MM.1S (cell line): ENCODE results near the gene LRRC26.

Experiments
- DNase-seq: peaks from one replicate; pipeline ENCODE4 v3.0.0-alpha.2; 2015
- H2AFZ ChIP-seq: fragments of 300-600 bp; sonication (generic); 2 replicates; pipeline ENCODE4 v1.6.0; 2016; ENCODE audit warnings: antibody characterized with exemption, low read length
- H3F3A ChIP-seq: fragments of 300-600 bp; sonication (generic); 2 replicates; pipeline ENCODE4 v1.6.1; 2016; ENCODE audit warnings: mild to moderate bottlenecking, antibody characterized with exemption, low read length, moderate library complexity, mixed read lengths; ENCODE audit not compliant: insufficient read depth
- H3K27ac ChIP-seq: fragments of 300-600 bp; sonication (generic); 2 replicates; pipeline ENCODE4 v1.5.1; 2016; ENCODE audit warnings: mild to moderate bottlenecking, low read length
- H3K27me3 ChIP-seq: fragments of 300-600 bp; sonication (generic); replicated peaks from 2 replicates; pipeline ENCODE4 v1.6.0; 2016; ENCODE audit warnings: low read length; ENCODE audit not compliant: insufficient read depth
- H3K36me3 ChIP-seq: fragments of 300-600 bp; sonication (generic); replicated peaks from 2 replicates; pipeline ENCODE4 v1.6.1; 2016; ENCODE audit warnings: mild to moderate bottlenecking, low read length, mixed read lengths; ENCODE audit not compliant: insufficient read depth
- H3K4me1 ChIP-seq: fragments of 300-600 bp; sonication (generic); 2 replicates; pipeline ENCODE4 v1.6.1; 2016; ENCODE audit warnings: low read length, mixed read lengths
- H3K4me2 ChIP-seq: fragments of 300-600 bp; sonication (generic); 2 replicates; pipeline ENCODE4 v1.6.0; 2016; ENCODE audit warnings: low read depth, low read length
- H3K4me3 ChIP-seq: fragments of 300-600 bp; sonication (generic); 2 replicates; pipeline ENCODE4 v1.5.1; 2016; ENCODE audit warnings: low read length, mixed read lengths
- H3K79me2 ChIP-seq: fragments of 300-600 bp; sonication (generic); 2 replicates; pipeline ENCODE4 v1.6.1; 2016; ENCODE audit warnings: mixed run types, low read length, mixed read lengths
- H3K9ac ChIP-seq: fragments of 300-600 bp; sonication (generic); 2 replicates; pipeline ENCODE4 v1.6.1; 2016; ENCODE audit warnings: low read length, mixed read lengths
- H3K9me2 ChIP-seq: fragments of 300-600 bp; sonication (generic); replicated peaks from 2 replicates; pipeline ENCODE4 v1.6.1; 2016; ENCODE audit warnings: mild to moderate bottlenecking, low read length, mixed read lengths; ENCODE audit not compliant: insufficient read depth
- H3K9me3 ChIP-seq: fragments of 300-600 bp; sonication (generic); replicated peaks from 2 replicates; pipeline ENCODE4 v1.6.1; 2016; ENCODE audit warnings: mild to moderate bottlenecking, low read length, mixed read lengths; ENCODE audit not compliant: insufficient read depth
- H4K20me1 ChIP-seq: fragments of 300-600 bp; sonication (generic); 2 replicates; pipeline ENCODE4 v1.6.1; 2016; ENCODE audit warnings: mild to moderate bottlenecking, low read length, moderate library complexity, mixed read lengths; ENCODE audit not compliant: insufficient read depth
- CTCF ChIP-seq: fragments of 300-600 bp; sonication (generic); IDR thresholded peaks from 2 replicates; pipeline ENCODE4 v1.5.1; 2016; ENCODE audit warnings: antibody characterized with exemption, low read length, mixed read lengths
- EZH2 ChIP-seq: fragments of 300-600 bp; sonication (generic); optimal IDR thresholded peaks from 2 replicates; pipeline ENCODE3; 2017; ENCODE audit warnings: low read depth, mild to moderate bottlenecking, antibody characterized with exemption, low read length, mixed read lengths
- EZH2phosphoT487 ChIP-seq: fragments of 300-600 bp; sonication (generic); IDR thresholded peaks from 2 replicates; pipeline ENCODE4 v1.6.1; 2018; ENCODE audit warnings: antibody characterized with exemption, low read length

The LRRC26 gene

GRCh38 chr9:137188086-137188489 lies 18.2 kb upstream of the LRRC26 start:
- Histone ChIP-seq H3F3A (peaks cover 19% of the 10 kb centered on the region), H3K79me2 (peaks cover 59% of the 10 kb centered on the region), H3K27me3 (no peaks in the 10 kb centered on the region), H3K27ac (peak overlapping the region; percentile 94; the same call in 1 of the 2 replicates), H3K4me2 (peak overlapping the region; percentile 91), H2AFZ (peak overlapping the region; percentile 93), H3K4me3 (peak overlapping the region; percentile 98), H4K20me1 (no peaks in the 10 kb centered on the region), H3K9me2 (no peaks in the 10 kb centered on the region), H3K4me1 (peaks cover 17% of the 10 kb centered on the region), H3K9me3 (no peaks in the 10 kb centered on the region), H3K9ac (peak overlapping the region; percentile 93), H3K36me3 (no peaks in the 10 kb centered on the region)
- TF ChIP-seq EZH2: no peak
- no peak for TF ChIP-seq CTCF
- DNase-seq: no peak

- H3K27ac ChIP-seq: no peak overlapping the region
- no peak for DNase-seq
Observed at GRCh38 chr9:137187386-137187785, 17.5 kb upstream of the LRRC26 start.

GRCh38 chr9:137186385-137186784 lies 16.5 kb upstream of the LRRC26 start:
- Histone ChIP-seq H4K20me1 (no peaks in the 10 kb centered on the region), H2AFZ (no peak overlapping the region), H3K4me2 (no peak overlapping the region), H3K9me3 (no peaks in the 10 kb centered on the region), H3K27me3 (no peaks in the 10 kb centered on the region), H3K9me2 (no peaks in the 10 kb centered on the region), H3K4me3 (no peak overlapping the region), H3K79me2 (peaks cover 59% of the 10 kb centered on the region), H3F3A (peaks cover 19% of the 10 kb centered on the region), H3K36me3 (no peaks in the 10 kb centered on the region), H3K9ac (no peak overlapping the region), H3K27ac (no peak overlapping the region), H3K4me1 (peaks cover 17% of the 10 kb centered on the region)
- no peak for DNase-seq
- no peak for TF ChIP-seq CTCF
- no peak for TF ChIP-seq EZH2
- no peak for TF ChIP-seq EZH2phosphoT487

More at GRCh38 chr9:137187386-137187785, 17.5 kb upstream of the LRRC26 start:
- H3K36me3 ChIP-seq: no peaks in the 10 kb centered on the region
- H3K4me3 ChIP-seq: peak overlapping the region; percentile 98
- H3K9ac ChIP-seq: peak overlapping the region; percentile 93
- H3K9me3 ChIP-seq: no peaks in the 10 kb centered on the region
- no peak overlapping the region for H2AFZ ChIP-seq
- H3K4me1 ChIP-seq: peaks cover 17% of the 10 kb centered on the region
- TF ChIP-seq CTCF (no peak), EZH2phosphoT487 (no peak), EZH2 (no peak)
- H3K27me3 ChIP-seq: no peaks in the 10 kb centered on the region
- peak overlapping the region; percentile 91 for H3K4me2 ChIP-seq
- no peaks in the 10 kb centered on the region for H3K9me2 ChIP-seq
- peaks cover 59% of the 10 kb centered on the region for H3K79me2 ChIP-seq
- peaks cover 19% of the 10 kb centered on the region for H3F3A ChIP-seq
- no peaks in the 10 kb centered on the region for H4K20me1 ChIP-seq
